ENCODE data around the gene MSL3B.

Gene MSL3B

DNA sequence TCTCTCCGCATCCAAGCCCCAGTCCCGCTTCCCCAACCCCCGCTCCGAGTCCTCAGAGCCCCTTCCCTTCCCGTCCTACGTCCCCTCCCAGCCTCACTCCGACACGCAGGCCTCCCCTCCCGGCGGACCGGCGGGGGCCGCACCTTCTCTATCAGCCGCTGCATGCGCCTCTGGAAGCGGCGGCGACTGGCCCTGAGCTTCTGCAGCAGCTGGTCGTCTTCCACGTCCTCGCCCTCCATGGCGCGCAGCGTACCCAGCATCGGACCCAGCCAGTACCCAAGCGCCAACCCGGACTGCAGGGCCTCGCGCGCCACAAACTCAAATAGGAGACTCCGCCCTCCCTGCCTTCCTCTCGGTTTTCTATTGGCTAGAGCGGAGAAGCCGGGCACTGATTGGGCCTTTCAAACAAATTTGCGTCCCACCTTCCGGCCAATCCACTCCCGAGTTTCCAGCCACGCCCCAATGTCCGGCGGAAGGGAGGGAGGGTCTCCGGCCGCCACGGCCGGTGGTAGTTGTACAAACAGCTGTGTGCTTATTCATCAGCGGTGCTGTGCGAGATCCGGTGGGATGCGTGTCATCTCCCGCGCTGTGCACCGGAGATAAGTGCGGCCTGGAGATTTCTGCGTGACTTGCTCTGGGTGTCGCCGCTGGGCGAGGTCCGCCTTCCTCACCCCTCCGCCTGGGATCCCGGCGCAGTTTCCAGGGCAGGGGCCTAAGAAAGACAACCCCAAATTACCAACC is 13.8 kb downstream of the MSL3B start, which contains the start of gene HJURP (continued):
- TF ChIP-seq GTF2F1 (IDR thresholded peaks at IDR 0.05; ENCODE audit: low read depth, low read length) (no peak), TCFL5 (CRISPR knock-in tag; conservative IDR thresholded peaks at IDR 0.05) (no peak), TFAM (CRISPR knock-in tag; conservative IDR thresholded peaks at IDR 0.05) (no peak), POLR2B (IDR thresholded peaks at IDR 0.05; ENCODE audit: low read depth, partially characterized antibody) (peak; percentile 85), MAFG (tag; conservative IDR thresholded peaks at IDR 0.05) (0 out of 2 replicates have a peak, but pooled peaks have one; percentile 18), SAP30 (IDR thresholded peaks at IDR 0.05; ENCODE audit: borderline replicate concordance, insufficient read depth, low read depth, low read length, poor library complexity, severe bottlenecking) (peak; percentile 96), ARID1B (IDR thresholded peaks at IDR 0.05) (peak; percentile 88), SMARCE1 (IDR thresholded peaks at IDR 0.05) (peak; percentile 68), ZFX (CRISPR knock-in tag; IDR thresholded peaks at IDR 0.05) (peak; percentile 87), MEF2D (tag; conservative IDR thresholded peaks at IDR 0.05; ENCODE audit: low read depth) (no peak), ERF (CRISPR knock-in tag; IDR thresholded peaks at IDR 0.05) (no peak), NONO (IDR thresholded peaks at IDR 0.05; ENCODE audit: low read depth in 2 of 2, low read length in 1 of 2) (no peak), STAT5A (IDR thresholded peaks at IDR 0.05; ENCODE audit: borderline replicate concordance, low read length) (peak; percentile 47; the same call in 1 of the 2 replicates), RHOXF2B (CRISPR knock-in tag; conservative IDR thresholded peaks at IDR 0.05) (no peak), NFXL1 (CRISPR knock-in tag; IDR thresholded peaks at IDR 0.05) (no peak), POLR3G (IDR thresholded peaks at IDR 0.05; ENCODE audit: extremely low read depth, insufficient read length, insufficient replicate concordance) (no peak), MECOM (CRISPR knock-in tag; IDR thresholded peaks at IDR 0.05) (no peak), ZNF668 (CRISPR knock-in tag; IDR thresholded peaks at IDR 0.05) (no peak), ZNF197 (CRISPR knock-in tag; IDR thresholded peaks at IDR 0.05; ENCODE audit: low read depth) (no peak), NCOA4 (IDR thresholded peaks at IDR 0.05; ENCODE audit: partially characterized antibody) (no peak), MXI1 (IDR thresholded peaks at IDR 0.05; ENCODE audit: low read depth, low read length) (no peak), HNRNPK (IDR thresholded peaks at IDR 0.05; ENCODE audit: low read depth, low read length, poor library complexity, severe bottlenecking) (no peak)
- TF ChIP-seq, protein P1, sequence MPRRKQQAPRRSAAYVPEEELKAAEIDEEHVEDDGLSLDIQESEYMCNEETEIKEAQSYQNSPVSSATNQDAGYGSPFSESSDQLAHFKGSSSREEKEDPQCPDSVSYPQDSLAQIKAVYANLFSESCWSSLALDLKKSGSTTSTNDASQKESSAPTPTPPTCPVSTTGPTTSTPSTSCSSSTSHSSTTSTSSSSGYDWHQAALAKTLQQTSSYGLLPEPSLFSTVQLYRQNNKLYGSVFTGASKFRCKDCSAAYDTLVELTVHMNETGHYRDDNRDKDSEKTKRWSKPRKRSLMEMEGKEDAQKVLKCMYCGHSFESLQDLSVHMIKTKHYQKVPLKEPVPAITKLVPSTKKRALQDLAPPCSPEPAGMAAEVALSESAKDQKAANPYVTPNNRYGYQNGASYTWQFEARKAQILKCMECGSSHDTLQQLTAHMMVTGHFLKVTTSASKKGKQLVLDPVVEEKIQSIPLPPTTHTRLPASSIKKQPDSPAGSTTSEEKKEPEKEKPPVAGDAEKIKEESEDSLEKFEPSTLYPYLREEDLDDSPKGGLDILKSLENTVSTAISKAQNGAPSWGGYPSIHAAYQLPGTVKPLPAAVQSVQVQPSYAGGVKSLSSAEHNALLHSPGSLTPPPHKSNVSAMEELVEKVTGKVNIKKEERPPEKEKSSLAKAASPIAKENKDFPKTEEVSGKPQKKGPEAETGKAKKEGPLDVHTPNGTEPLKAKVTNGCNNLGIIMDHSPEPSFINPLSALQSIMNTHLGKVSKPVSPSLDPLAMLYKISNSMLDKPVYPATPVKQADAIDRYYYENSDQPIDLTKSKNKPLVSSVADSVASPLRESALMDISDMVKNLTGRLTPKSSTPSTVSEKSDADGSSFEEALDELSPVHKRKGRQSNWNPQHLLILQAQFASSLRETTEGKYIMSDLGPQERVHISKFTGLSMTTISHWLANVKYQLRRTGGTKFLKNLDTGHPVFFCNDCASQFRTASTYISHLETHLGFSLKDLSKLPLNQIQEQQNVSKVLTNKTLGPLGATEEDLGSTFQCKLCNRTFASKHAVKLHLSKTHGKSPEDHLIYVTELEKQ (CRISPR knock-in tag; IDR thresholded peaks at IDR 0.05) = no peak
- TF ChIP-seq, protein P2, sequence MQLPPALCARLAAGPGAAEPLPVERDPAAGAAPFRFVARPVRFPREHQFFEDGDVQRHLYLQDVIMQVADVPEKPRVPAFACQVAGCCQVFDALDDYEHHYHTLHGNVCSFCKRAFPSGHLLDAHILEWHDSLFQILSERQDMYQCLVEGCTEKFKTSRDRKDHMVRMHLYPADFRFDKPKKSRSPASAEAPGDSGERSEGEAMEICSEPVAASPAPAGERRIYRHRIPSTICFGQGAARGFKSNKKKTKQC (CRISPR knock-in tag; IDR thresholded peaks at IDR 0.05) = no peak
- TF ChIP-seq, protein P3, sequence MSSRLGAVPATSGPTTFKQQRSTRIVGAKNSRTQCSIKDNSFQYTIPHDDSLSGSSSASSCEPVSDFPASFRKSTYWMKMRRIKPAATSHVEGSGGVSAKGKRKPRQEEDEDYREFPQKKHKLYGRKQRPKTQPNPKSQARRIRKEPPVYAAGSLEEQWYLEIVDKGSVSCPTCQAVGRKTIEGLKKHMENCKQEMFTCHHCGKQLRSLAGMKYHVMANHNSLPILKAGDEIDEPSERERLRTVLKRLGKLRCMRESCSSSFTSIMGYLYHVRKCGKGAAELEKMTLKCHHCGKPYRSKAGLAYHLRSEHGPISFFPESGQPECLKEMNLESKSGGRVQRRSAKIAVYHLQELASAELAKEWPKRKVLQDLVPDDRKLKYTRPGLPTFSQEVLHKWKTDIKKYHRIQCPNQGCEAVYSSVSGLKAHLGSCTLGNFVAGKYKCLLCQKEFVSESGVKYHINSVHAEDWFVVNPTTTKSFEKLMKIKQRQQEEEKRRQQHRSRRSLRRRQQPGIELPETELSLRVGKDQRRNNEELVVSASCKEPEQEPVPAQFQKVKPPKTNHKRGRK (tag; IDR thresholded peaks at IDR 0.05) = no peak

Measured in K562 (cell line).